Esophagus muscularis mucosa (tissue), 4 donors: ENCODE results near the gene XRCC4. TPM values are rescaled to one million over a fixed set of nuclear protein-coding genes. Genes with fewer than 3 reads are reported as not detected.
A peak's percentile ranks its signal among the peaks of the same experiment; 100 is the strongest.

Experiments used
- DNase-seq: peaks from one replicate; pipeline ENCODE4 v3.0.0-alpha.2; 2017; ENCODE audit errors: extremely low spot score
- H3K27ac ChIP-seq, 4 donors: fragments of 200-600 bp; sonication (generic); replicated peaks in 1 of 4; 1 replicate in 3 of 4; 2 replicates in 1 of 4; pipeline ENCODE4 v1.5.1; 2016 to 2019; ENCODE audit warnings: mild to moderate bottlenecking in 1 of 4
- H3K27me3 ChIP-seq, 4 donors: fragments of 200-600 bp; sonication (generic); one replicate each; pipeline versions ENCODE4 v1.5.1 to v1.6.0; 2016 to 2019
- H3K36me3 ChIP-seq, 4 donors: fragments of 200-600 bp; sonication (generic); one replicate each; pipeline ENCODE4 v1.5.1; 2016 to 2019
- H3K4me1 ChIP-seq, 4 donors: fragments of 200-600 bp; sonication (generic); one replicate each; pipeline ENCODE4 v1.5.1; 2016 to 2019
- H3K4me3 ChIP-seq, 4 donors: fragments of 200-600 bp; sonication (generic); 1 replicate in 2 of 4; 2 replicates in 2 of 4; pipeline ENCODE4 v1.5.1; 2016 to 2019; ENCODE audit warnings: mild to moderate bottlenecking in 4 of 4, moderate library complexity in 1 of 4
- H3K9me3 ChIP-seq, 4 donors: fragments of 200-600 bp; sonication (generic); 1 replicate in 3 of 4; 2 replicates in 1 of 4; pipeline ENCODE4 v1.5.1; 2016 to 2019
- CTCF ChIP-seq, 3 experiments: fragments of 200-600 bp in 2 of 3; fragments of 450-650 bp in 1 of 3; sonication (generic) in 2 of 3; IDR thresholded peaks; one replicate each; pipeline ENCODE4 v1.5.1; 2017 to 2019; ENCODE audit warnings: antibody characterized with exemption in 3 of 3, mild to moderate bottlenecking in 2 of 3, moderate library complexity in 1 of 3
- EP300 ChIP-seq: sonication (generic); formaldehyde crosslinking; IDR thresholded peaks from one replicate; pipeline ENCODE4 v1.6.1; 2017; ENCODE audit warnings: antibody characterized with exemption
- POLR2A ChIP-seq: fragments of 450-650 bp; IDR thresholded peaks from one replicate; pipeline ENCODE4 v1.6.1; 2017; ENCODE audit warnings: antibody characterized with exemption, moderate library complexity, mild to moderate bottlenecking, low read depth
- POLR2AphosphoS5 ChIP-seq, 2 donors: sonication (generic); formaldehyde crosslinking; IDR thresholded peaks; one replicate each; pipeline ENCODE4 v1.6.1; 2017; ENCODE audit warnings: antibody characterized with exemption in 2 of 2
- WGBS: methylation state at CpG from one replicate; pipeline ENCODE4 v1.1.5; 2018; 5-methylcytosine and 5-hydroxymethylcytosine counted together
- intact Hi-C: fragments of 100-400 bp; cut with DNase I; formaldehyde crosslinking; loops from one replicate; pipeline ENCODE4 v1.15.1; 2023
- total RNA-seq, 4 donors: library from RNA; depleted of rRNA; stranded (reverse); fragments of >200 nt; gene quantifications; one replicate each; pipeline versions ENCODE4 v1.1.0 to v1.2.1, GENCODE V29; 2016

The XRCC4 gene
- total RNA-seq, 4 donors from 2014 or later, result 4.5 to 7.1 (median 5.3) TPM

- Histone ChIP-seq H3K4me3 (no peak overlapping the region), H3K36me3 (no peaks in the 10 kb centered on the region), H3K27ac (no peak overlapping the region), H3K27me3 (no peaks in the 10 kb centered on the region), H3K4me1 (no peaks in the 10 kb centered on the region), H3K9me3 (no peaks in the 10 kb centered on the region)
- intact Hi-C loops, result no loop called here
- TF ChIP-seq POLR2A, result no peak
- TF ChIP-seq EP300, result no peak
- TF ChIP-seq POLR2AphosphoS5 (IDR thresholded peaks at IDR 0.05), result no peak
- no peak for DNase-seq
- WGBS, result 95% methylated on average over 3 of the region's 3 CpGs
Observed at GRCh38 chr5:83042507-83042906, 34.8 kb upstream of the XRCC4 start.

- 84% methylated on average over 2 of the region's 2 CpGs for WGBS
- TF ChIP-seq POLR2A, result no peak
- no peak for TF ChIP-seq CTCF (IDR thresholded peaks at IDR 0.05)
- TF ChIP-seq POLR2AphosphoS5 (IDR thresholded peaks at IDR 0.05), result no peak
- TF ChIP-seq EP300, result no peak
- Histone ChIP-seq H3K4me3 (no peak overlapping the region), H3K27ac (no peak overlapping the region), H3K9me3 (no peaks in the 10 kb centered on the region), H3K27me3 (no peaks in the 10 kb centered on the region), H3K36me3 (no peaks in the 10 kb centered on the region), H3K4me1 (no peaks in the 10 kb centered on the region)
- intact Hi-C loops, result no loop called here
- DNase-seq, result no peak
Observed at GRCh38 chr5:83044926-83045325, 32.4 kb upstream of the XRCC4 start.

- intact Hi-C loops, result no loop called here
- Histone ChIP-seq H3K9me3 (no peaks in the 10 kb centered on the region), H3K4me1 (no peaks in the 10 kb centered on the region), H3K36me3 (peaks cover 0 to 17% (median 0%) of the 10 kb centered on the region in 4 donors), H3K4me3 (no peak overlapping the region), H3K27me3 (no peaks in the 10 kb centered on the region), H3K27ac (peak overlapping the region in 1 of 4 donors; percentile 2)
- TF ChIP-seq EP300 (no peak), CTCF (IDR thresholded peaks at IDR 0.05) (no peak), POLR2AphosphoS5 (IDR thresholded peaks at IDR 0.05) (no peak), POLR2A (no peak)
- DNase-seq, result no peak
- WGBS, result 82% methylated on average over 3 of the region's 3 CpGs
Observed at GRCh38 chr5:83048277-83048676, 29.1 kb upstream of the XRCC4 start.

- H3K27ac ChIP-seq, result peak overlapping the region in 2 of 4 donors; percentile 2 to 8
Observed at GRCh38 chr5:83048811-83049210, 28.5 kb upstream of the XRCC4 start.

GRCh38 chr5:83049370-83049885, 27.9 kb upstream of the XRCC4 start:
- H3K27ac ChIP-seq, result peak overlapping the region in 2 of 4 donors; percentile 2 to 8
- DNase-seq, result no peak
- TF ChIP-seq EP300 (no peak), POLR2AphosphoS5 (IDR thresholded peaks at IDR 0.05) (no peak), CTCF (IDR thresholded peaks at IDR 0.05) (no peak), POLR2A (no peak)
- intact Hi-C loops, result no loop called here
- H3K36me3 ChIP-seq, result peaks cover 0 to 26% (median 0%) of the 10 kb centered on the region in 4 donors
- H3K27me3 ChIP-seq, result no peaks in the 10 kb centered on the region
- H3K4me3 ChIP-seq, result no peak overlapping the region
- H3K9me3 ChIP-seq, result no peaks in the 10 kb centered on the region
- WGBS, result 53% methylated on average over 3 of the region's 3 CpGs
- peaks cover 0 to 2% (median 0%) of the 10 kb centered on the region in 4 donors for H3K4me1 ChIP-seq

More at GRCh38 chr5:83048811-83049210, 28.5 kb upstream of the XRCC4 start:
- Histone ChIP-seq H3K9me3 (no peaks in the 10 kb centered on the region), H3K4me3 (no peak overlapping the region), H3K4me1 (no peaks in the 10 kb centered on the region), H3K27me3 (no peaks in the 10 kb centered on the region), H3K36me3 (peaks cover 0 to 21% (median 0%) of the 10 kb centered on the region in 4 donors)
- 82% methylated on average over 2 of the region's 2 CpGs for WGBS
- DNase-seq, result no peak
- TF ChIP-seq POLR2AphosphoS5 (IDR thresholded peaks at IDR 0.05) (peak in 1 of 2 donors; percentile 9), POLR2A (no peak), CTCF (IDR thresholded peaks at IDR 0.05) (no peak), EP300 (no peak)
- intact Hi-C loops, result no loop called here
